GM18498 (cell line): ENCODE data around the gene SLFN5.
"Not testable (repeated sequence)": the region's sequence is repeated elsewhere in the genome, so short reads cannot be mapped to it uniquely, and the experiment has no call there.

Experiments
- ATAC-seq: cut with Tn5 transposase; IDR thresholded peaks from one replicate; pipeline ENCODE4 v1.9.1; 2021; ENCODE audit warnings: mild to moderate bottlenecking, moderate library complexity; ENCODE audit not compliant: unreplicated experiment

Gene SLFN5

DNA sequence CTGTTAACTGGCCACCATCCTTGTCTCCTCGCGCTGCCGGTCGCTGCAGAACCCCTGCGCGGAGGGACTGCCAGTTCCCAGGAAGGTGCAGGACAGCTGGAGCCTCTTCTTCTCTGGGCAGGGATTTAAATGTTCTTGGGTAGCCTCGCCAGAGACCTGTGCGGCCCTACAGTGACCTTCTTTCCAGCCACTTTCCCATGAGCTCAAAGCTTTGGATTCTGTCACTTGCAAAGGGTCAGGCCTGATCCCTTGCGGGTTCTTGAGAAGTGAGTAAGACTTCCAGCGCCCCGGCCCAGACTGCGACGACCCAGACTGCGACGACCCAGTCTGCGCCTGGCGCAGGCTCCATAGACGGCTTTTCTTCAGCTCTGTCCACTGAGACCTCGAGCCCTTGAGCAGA, 1.4 kb upstream of the SLFN5 start:
- ATAC-seq: no peak

DNA sequence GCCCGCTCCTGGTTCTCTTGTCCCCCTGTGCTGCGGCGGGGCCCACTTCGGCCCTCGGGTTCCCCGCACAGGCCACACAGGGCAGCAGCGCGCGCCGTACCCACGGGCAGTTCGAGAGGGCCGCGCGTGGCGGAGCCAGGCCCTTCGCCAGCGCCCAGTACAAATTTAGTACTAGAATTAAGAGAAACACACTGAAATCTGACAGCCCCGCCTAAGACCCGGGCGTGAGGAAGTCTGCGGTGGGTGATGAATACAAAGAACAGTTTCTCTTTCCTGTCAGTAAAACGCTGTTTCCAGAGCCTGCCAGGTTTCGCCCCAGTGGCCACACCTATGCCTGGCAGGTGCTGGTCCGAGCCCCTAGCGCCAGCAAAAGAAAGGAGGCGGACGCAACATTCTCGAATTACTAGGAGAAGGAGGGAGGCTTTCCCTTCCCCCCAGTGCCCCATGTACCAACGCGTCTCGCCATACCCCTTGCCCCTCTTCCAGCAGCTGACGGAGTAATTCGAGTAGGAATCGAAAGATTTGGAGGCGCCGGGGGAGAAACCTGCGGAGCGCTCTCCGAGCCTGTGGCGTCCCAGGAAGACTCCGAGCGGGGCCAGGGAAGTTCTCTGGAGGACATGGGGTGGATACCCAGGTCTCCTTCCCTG, 591 bp upstream of the SLFN5 start:
- ATAC-seq: peak; percentile 57

GRCh38 chr17:35243561-35244340, 879 bp downstream of the SLFN5 start:
- no peak for ATAC-seq

DNA sequence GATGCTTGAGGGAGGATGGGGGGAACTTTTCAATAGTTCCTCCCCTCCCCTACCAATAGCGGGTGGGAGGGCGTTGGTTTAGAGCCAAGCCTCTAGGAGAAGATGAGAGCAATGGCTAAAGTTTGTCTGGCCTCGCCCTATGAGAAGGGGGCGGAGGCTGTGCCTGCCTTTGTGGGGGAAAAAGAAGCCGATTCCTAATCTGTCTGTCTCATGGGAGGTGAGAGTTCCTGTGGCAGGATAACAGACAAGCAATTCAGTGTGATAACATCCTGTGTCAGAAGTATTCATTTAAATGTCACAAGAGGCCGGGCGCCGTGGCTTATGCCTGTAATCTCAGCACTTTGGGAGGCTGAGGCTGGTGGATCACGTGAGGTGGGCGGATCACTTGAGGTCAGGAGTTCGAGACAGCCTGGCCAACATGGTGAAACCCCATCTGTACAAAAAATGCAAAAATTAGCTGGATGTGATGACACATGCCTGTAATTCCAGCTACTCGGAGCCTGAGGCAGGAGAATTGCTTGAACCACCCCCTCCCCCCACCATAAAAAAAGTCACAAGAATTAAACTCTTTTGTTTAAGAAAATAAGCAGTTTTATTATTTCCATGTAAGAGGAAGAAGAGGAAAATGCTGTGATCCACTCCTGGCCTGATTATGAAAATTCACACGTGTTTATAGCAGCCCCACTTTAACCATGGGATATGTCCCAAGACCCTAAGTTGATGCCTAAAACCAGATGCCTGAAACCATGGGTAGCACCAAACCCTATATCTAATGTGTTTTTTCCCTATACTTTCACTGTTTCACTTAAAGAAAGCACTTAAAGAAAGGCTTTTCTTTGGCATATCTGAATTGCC, 1.7 kb downstream of the SLFN5 start:
- peak; percentile 59 for ATAC-seq

GRCh38 chr17:35245196-35245486, 2.3 kb downstream of the SLFN5 start:
- no peak for ATAC-seq

DNA sequence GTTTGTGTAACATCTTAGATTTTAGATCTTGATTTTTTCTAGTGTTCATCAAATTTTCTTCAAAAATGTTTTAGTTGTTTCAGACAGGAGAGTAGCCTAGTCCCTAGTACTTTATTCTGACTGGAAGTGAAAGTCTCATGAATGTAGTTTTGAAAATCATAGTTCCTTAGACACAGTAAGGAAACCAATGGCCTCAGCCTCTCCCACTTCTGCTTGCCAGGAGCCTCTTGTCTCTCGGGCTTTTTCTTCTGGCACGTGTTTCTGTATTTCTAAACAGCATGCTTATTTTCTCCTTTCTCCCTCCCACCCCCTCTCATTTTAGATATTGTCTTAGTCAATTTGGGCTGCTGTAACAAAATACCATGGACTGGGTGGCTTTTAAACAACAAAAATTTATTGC, 9.8 kb downstream of the SLFN5 start:
- no peak for ATAC-seq

GRCh38 chr17:35254107-35254773, 11.4 kb downstream of the SLFN5 start:
- no peak for ATAC-seq

GRCh38 chr17:35255316-35255715, 12.4 kb downstream of the SLFN5 start:
- no peak for ATAC-seq

- ATAC-seq: no peak
Observed at GRCh38 chr17:35256629-35257028, 13.8 kb downstream of the SLFN5 start.

DNA sequence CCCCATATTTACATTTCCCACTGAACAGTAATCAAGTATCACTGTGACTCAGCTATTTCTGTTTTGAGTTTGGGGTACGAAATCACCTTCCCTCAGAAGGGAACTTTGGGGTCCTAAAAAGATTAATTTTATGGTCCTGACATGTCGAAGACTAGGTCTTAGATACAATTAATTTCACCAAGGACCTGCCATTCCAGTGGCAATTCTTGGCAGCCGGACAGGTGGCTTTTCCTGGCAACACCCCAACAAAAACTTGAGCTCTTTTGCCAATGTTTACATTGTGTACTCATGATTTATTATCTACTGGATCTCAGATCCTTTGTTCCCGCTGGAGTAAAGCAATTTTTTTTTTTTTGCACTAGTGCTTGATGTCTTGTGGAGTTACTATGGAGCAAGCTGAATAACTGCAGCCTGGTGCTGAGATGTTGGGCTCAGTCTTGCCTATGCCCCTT, 14.4 kb downstream of the SLFN5 start:
- no peak for ATAC-seq

DNA sequence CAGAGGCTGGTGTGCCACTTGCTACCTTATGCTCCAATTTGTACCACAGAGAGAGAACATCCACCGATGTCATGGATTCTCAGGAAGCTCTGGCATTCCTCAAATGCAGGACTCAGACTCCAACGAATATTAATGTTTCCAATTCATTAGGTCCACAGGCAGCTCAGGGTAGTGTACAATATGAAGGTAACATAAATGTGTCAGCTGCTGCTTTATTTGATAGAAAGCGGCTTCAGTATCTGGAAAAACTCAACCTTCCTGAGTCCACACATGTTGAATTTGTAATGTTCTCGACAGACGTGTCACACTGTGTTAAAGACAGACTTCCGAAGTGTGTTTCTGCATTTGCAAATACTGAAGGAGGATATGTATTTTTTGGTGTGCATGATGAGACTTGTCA, 16.1 kb downstream of the SLFN5 start:
- no peak for ATAC-seq

- ATAC-seq: no peak
Observed at GRCh38 chr17:35265071-35265470, 22.2 kb downstream of the SLFN5 start.

DNA sequence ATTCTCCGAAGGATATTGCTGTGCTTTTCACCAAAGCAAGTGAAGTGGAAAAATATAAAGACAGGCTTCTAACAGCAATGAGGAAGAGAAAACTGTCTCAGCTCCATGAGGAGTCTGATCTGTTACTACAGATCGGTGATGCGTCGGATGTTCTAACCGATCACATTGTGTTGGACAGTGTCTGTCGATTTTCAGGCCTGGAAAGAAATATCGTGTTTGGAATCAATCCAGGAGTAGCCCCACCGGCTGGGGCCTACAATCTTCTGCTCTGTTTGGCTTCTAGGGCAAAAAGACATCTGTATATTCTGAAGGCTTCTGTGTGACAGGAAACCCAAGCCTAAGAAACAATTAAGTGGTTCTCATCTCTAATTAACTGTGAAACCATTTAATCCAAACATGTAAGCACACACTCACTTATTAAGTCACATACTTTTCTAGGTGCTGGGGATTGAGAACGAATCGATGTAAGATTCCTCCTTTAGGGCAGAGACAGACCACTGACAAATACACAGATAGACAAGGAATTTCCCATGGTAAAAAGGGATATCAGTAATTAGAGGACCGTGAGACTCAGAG, 22.8 kb downstream of the SLFN5 start:
- no peak for ATAC-seq

DNA sequence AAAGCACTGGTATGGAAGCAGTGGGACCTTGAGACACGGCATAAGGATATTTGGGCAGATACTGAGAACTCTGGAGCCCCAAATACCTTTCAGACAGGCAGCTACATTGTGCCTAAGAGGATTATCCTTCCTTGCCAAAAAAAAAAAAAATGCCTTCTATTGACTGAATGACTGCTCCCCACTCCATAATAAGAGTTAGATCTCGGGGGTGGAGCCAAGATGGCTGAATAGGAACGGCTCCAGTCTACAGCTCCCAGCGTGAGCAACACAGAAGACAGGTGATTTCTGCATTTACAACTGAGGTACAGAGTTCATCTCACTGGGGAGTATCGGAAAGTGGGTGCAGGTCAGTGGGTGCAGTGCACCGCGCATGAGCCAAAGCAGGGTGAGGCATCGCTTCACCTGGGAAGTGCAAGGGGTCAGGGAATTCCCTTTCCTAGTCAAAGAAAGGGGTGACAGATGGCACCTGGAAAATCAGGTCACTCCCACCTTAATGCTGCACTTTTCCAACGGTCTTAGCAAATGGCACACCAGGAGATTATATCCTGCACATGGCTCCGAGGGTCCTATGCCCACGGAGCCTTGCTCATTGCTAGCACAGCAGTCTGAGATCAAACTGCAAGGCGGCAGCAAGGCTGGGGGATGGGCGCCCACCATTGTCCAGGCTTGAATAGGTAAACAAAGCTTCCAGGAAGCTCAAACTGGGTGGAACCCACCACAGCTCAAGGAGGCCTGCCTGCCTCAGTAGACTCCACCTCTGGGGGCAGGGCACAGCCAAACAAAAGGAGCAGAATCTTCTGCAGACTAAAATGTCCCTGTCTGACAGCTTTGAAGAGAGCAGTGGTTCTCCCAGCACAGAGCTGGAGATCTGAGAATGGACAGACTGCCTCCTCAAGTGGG, 31.5 kb downstream of the SLFN5 start:
- not testable (repeated sequence) for ATAC-seq

DNA sequence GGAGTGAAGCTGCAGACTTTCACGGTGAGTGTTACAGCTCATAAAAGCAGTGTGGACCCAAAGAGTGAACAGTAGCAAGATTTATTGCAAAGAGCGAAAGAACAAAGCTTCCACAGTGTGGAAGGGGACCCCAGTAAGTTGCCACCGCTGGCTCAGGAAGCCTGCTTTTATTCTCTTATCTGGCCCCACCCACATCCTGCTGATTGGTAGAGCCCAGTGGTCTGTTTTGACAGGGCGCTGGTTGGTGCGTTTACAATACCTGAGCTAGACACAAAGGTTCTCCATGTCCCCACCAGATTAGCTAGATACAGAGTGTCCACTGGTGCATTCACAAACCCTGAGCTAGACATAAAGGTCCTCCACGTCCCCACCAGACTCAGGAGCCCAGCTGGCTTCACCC, 35.6 kb downstream of the SLFN5 start:
- not testable (repeated sequence) for ATAC-seq

GRCh38 chr17:35278876-35279275, 36.0 kb downstream of the SLFN5 start:
- not testable (repeated sequence) for ATAC-seq

GRCh38 chr17:35283767-35284166, 40.9 kb downstream of the SLFN5 start:
- ATAC-seq: no peak

DNA sequence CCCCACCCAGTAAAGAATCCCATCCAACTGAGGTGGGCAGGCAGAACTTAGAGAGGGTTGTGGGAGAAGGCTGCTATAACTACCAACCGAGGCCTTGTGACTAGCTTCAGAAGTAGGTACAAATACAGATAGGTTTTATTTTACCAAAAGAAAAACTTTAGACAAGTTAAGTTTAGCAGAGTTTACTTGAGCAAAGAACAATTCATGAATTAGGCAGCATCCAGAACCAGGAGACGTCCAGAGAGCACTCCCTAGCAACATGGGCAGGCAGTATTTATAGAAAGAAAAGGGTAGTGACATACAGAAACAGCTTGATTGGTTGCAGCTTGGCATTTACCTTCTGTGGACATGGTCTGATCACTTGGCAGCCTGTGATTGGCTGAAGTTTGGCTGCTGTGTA, 42.1 kb downstream of the SLFN5 start:
- ATAC-seq: no peak

DNA sequence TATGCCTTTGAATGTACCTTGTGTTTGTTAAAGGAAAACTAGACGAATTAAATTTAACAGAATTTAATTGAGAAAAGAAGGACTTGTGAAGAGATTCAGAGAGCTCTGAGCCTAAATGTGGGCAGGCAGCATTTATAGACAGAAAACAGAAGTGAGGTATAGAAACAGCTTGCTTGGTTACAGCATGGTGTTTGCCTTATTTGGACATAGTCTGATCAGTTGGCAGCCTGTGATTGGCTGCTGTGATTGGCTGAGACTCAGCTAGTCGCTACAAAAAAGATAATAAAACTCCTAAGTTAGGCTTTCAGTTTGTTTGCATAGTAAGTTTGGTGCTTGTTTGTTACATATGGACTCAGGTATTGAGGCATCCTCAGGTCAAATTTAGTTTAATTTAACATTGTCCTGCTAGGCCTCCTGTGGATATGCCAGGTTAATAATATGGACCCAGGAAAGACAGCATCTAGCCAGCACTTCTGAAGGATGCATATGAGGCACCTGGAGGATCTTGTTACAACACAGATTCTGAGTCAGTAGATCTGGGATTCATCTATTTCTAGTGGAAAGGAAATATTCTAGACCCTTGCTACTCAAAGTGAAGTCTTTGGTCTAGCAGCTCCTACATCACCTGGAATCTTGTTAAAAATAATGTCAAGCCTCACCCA, 43.4 kb downstream of the SLFN5 start:
- peak; percentile 65 for ATAC-seq
